Raji (cell line): ENCODE measurements around the gene EPGN.

ENCODE experiments used
- POLR2A ChIP-seq: IDR thresholded peaks from 2 replicates; pipeline ENCODE4 v1.6.1; 2011; ENCODE audit warnings: low read depth, low read length, control low read depth; ENCODE audit not compliant: insufficient read depth

The EPGN gene

GRCh38 chr4:74324262-74324661 lies 16.0 kb downstream of the EPGN start:
- TF ChIP-seq POLR2A = no peak

GRCh38 chr4:74325886-74326285 lies 17.6 kb downstream of the EPGN start:
- no peak for TF ChIP-seq POLR2A

- TF ChIP-seq POLR2A = no peak
These were observed 19.5 kb downstream of the EPGN start for GRCh38 chr4:74327762-74328161.

GRCh38 chr4:74328501-74328900 lies 20.2 kb downstream of the EPGN start:
- no peak for TF ChIP-seq POLR2A

- TF ChIP-seq POLR2A = no peak
These were observed 21.0 kb downstream of the EPGN start for GRCh38 chr4:74329307-74329706.

GRCh38 chr4:74330295-74330750 lies 22.1 kb downstream of the EPGN start:
- no peak for TF ChIP-seq POLR2A

- no peak for TF ChIP-seq POLR2A
These were observed 23.0 kb downstream of the EPGN start for GRCh38 chr4:74331252-74331651.

GRCh38 chr4:74331944-74332343 lies 23.7 kb downstream of the EPGN start:
- no peak for TF ChIP-seq POLR2A

- TF ChIP-seq POLR2A = no peak
These were observed 26.4 kb downstream of the EPGN start for GRCh38 chr4:74334636-74335035.

- TF ChIP-seq POLR2A = no peak
These were observed 27.2 kb downstream of the EPGN start for GRCh38 chr4:74335341-74336021.

GRCh38 chr4:74338792-74339333 lies 30.6 kb downstream of the EPGN start:
- TF ChIP-seq POLR2A = no peak

GRCh38 chr4:74339501-74339900 lies 31.2 kb downstream of the EPGN start:
- no peak for TF ChIP-seq POLR2A

- no peak for TF ChIP-seq POLR2A
These were observed 35.8 kb downstream of the EPGN start for GRCh38 chr4:74344031-74344430.

- TF ChIP-seq POLR2A = no peak
These were observed 45.6 kb downstream of the EPGN start for GRCh38 chr4:74353858-74354257.

- TF ChIP-seq POLR2A = no peak
These were observed 49.7 kb downstream of the EPGN start for GRCh38 chr4:74357965-74358364.

GRCh38 chr4:74361671-74362070 lies 53.4 kb downstream of the EPGN start:
- no peak for TF ChIP-seq POLR2A

- TF ChIP-seq POLR2A = no peak
These were observed 54.1 kb downstream of the EPGN start for GRCh38 chr4:74362347-74362746.
